NCI-H345 treated with DMSO at 0.1 percent for 48 hours (cell line): Measurements from ENCODE around the gene CASQ2.
A peak's percentile ranks its signal among the peaks of the same experiment; 100 is the strongest.
"Not testable (repeated sequence)": the region's sequence is repeated elsewhere in the genome, so short reads cannot be mapped to it uniquely, and the experiment has no call there.

Experiments
- DNase-seq: peaks from one replicate; lab custom pipeline; 2025; ENCODE audit not compliant: unreplicated experiment; lab: John Stamatoyannopoulos, UW

Gene CASQ2

GRCh38 chr1:115781343-115781742 lies 12.8 kb upstream of the CASQ2 start:
- no peak for DNase-seq

DNA sequence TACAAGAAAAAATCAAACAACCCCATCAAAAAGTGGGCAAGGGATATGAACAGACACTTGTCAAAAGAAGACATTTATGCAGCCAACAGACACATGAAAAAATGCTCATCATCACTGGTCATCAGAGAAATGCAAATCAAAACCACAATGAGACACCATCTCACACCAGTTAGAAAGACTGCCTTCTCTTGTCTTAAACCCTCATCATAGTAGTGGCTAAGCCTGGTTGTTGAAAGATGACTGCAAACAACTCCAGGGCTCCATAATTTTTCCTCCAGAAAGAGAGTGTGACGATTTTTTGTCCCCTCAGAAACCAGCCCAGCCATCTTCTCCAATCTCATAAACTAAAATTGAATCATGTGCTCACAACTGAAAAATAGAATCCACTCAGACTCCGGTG lies 12.1 kb upstream of the CASQ2 start:
- not testable (repeated sequence) for DNase-seq

DNA sequence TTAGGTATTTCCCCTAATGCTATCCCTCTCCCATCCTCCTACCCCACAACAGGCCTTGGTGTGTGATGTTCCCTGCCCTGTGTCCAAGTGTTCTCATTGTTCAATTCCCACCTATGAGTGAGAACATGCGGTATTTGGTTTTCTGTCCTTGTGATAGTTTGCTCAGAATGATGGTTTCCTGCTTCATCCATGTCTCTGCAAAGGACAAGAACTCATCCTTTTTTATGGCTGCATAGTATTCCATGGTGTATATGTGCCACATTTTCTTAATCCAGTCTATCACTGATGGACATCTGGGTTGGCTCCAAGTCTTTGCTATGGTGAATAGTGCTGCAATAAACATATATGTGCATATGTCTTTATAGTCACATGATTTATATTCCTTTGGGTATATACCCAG lies 10.6 kb upstream of the CASQ2 start:
- not testable (repeated sequence) for DNase-seq

- peak; percentile 85 for DNase-seq
Observed at GRCh38 chr1:115771847-115772457, 3.4 kb upstream of the CASQ2 start.

DNA sequence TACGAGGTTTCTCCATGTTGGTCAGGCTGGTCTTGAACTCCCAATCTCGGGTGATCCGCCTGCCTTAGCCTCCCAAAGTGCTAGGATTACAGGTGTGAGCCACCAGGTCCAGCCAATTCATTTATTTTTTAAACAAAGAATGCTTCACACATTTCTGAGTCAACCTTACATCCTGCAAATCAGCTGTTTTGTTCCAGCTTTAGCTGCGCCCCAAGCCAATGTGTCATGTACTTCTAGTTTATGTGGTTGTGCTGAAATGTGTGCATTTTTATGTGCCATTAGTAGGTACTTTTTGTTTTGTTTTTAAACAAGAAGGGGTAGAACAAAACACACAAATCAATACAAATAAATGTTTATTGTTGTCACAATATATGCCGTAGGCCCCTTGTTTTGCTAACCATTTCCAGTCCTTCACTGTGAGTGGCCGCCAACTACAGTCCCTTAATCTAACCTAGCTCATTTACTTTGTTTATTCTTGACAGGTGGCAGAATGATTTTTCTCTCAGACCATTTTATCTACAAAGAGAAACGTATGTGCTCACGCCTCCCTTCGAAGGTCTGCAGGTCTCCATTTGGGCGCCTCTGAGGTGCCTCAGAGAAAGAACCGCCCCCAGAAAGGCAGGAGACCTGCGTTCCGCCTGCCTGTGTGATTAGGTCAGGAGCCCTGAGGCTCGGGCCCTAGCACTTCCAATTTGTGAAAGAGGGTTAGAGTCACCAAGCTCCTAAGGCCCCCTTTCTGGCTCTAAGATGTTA lies 2.8 kb upstream of the CASQ2 start:
- DNase-seq = no peak

DNA sequence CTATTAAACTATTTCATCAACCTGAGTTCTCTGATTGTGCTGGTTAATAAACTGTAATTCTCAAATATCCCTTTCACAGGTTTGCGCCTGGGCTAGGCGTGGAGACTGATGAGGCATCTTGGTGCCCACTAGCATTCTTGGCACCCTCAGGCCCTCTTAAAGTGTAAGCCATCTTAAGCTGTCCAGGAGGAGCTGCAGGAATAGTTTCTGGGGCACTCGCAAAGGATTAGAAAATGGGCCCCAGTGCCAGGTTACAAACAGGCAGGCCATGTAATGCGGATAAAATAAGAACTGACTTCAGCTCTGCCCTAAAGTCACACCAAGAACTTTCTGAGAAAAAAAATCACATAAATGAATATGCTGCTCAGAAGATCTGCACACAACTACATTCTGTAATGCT lies 1.1 kb downstream of the CASQ2 start:
- no peak for DNase-seq

GRCh38 chr1:115765091-115765490 lies 3.4 kb downstream of the CASQ2 start:
- DNase-seq = no peak

DNA sequence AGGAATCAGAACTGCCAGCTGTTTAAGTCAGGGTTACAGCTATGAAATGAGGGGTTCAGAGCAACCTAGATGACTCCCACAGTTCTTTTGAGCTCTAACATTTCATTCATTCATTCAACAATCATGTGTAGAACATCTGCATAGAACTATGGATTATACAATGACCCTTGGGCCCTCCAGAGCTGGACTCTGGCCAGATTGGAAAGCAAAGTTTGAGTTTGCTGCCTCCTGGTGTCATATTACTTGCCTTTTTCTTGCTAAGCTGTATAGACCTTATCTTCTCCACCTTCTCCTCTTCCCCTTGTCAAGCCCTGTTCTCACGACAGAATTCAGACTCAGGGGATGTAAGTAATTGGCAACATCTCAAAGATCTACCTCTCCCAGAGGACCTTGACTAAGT lies 4.0 kb downstream of the CASQ2 start:
- no peak for DNase-seq

DNA sequence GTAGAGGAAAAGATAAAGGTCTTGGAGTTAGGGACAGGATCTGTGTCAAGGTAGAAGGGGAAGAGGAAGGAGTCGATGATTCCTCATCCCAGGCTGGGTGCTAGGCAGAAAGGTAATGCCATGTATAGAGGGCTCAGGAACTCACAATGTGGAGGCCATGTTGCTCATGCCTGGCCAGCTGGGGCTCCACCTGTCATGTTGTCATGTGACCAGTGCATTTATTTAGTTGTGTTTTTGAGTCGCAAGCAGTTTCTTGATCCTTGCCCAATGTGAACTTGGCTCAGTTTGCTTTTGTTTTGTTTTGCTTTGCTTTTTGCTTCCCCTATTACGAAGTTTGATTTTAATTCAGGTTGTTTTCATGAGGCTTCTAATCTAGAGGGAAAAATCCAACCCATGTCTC lies 5.7 kb downstream of the CASQ2 start:
- no peak for DNase-seq

GRCh38 chr1:115761601-115762302 lies 6.8 kb downstream of the CASQ2 start:
- no peak for DNase-seq

DNA sequence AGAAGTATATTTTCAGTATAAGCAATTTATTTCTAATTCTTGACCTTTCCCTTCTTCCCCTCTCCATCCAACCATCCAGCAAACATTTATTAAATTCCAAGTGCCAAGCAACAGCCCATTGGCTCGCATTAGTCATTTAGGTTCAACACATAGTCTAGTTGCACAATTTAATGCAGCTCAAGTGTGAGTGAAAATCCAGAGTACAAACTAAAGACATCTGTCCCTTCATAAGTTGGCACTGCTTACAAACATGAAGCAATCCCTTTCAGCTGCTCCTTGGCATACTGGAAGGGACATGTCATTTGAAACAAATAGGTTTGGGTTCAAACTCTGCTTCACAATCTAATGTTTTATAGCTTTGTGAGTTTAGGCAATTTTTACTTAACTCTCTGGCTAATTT lies 10.7 kb downstream of the CASQ2 start:
- no peak for DNase-seq

DNA sequence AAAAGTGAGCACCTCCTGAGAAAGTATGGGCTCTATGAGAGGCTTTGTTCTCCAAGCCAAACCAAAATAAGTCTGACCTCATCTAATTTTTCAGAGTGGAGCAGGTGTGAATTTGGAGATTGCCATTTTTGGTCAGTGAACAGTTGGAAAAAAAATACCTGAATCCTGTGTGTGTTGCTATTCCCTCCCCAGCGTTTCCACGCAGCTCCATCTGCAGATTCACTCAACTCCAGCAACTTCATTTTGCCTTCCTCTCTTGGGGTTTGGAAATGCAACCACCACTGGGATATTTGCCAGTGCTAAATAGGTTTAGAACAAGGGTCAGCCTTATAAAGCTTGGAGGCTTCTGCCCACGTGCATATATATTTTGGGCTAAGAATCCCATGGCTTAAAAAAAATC lies 11.2 kb downstream of the CASQ2 start:
- DNase-seq = no peak

DNA sequence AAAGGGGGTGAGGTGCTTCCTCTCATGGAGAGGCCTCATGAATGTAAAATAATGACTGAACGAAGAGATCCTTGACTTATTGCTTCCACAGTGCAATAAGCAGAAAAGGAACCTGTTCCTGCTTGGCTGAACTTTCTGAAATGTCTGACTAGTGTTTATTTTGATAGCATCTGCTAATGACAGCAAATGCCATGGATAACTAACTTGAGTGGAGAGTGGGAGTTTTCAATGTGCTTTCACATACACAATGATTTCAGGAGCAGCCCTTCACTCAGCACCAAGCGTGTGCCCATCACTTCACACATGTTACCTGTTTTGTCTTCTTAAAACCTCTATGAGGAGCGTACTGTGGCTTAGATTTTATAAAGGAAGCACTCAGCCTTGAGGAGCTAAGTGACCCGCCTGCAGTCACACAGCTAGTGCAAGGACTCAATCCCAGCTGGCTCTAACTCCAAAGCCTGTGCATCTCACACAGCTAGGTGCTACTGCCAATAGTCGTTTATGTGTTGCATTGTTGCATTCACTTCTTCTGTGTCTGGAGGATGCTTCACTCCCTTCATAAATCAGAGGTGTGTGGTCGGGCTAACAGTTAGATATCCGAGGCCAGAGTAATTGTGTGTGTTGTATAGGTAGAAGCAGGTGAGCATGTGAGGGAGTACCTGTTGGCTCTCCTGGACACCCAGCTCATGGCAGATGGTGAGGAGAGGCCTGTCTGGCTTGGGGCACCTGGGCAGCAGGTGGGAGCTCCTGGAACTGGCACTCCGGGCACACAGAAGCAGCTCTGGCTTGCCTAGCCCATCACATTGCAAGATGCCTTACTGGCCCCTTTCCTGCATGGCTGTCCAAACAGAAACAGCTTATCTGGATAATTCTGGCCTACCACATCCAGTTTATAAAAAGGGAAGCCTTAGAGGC lies 12.8 kb downstream of the CASQ2 start:
- DNase-seq = no peak

DNA sequence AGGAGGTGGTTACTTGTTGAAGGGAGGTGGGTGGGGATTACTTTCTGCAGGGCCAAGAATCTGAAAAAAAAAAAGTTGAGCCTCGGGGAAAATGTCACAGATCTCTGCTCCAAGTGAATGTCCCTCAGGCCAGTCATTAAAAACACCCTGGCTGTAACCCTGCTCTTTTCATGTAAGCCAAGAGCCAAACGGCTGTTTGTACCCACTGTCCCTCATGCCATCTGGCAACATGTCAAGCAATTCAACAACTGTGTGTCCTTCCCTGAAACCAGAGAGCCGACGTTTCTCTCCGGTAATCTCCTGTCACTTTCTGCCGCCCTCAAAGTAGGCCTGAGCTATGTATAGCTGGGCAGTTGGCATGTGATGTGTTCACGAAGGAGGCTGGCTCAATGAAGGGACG lies 14.7 kb downstream of the CASQ2 start:
- DNase-seq = no peak

GRCh38 chr1:115753361-115753760 lies 15.2 kb downstream of the CASQ2 start:
- no peak for DNase-seq

DNA sequence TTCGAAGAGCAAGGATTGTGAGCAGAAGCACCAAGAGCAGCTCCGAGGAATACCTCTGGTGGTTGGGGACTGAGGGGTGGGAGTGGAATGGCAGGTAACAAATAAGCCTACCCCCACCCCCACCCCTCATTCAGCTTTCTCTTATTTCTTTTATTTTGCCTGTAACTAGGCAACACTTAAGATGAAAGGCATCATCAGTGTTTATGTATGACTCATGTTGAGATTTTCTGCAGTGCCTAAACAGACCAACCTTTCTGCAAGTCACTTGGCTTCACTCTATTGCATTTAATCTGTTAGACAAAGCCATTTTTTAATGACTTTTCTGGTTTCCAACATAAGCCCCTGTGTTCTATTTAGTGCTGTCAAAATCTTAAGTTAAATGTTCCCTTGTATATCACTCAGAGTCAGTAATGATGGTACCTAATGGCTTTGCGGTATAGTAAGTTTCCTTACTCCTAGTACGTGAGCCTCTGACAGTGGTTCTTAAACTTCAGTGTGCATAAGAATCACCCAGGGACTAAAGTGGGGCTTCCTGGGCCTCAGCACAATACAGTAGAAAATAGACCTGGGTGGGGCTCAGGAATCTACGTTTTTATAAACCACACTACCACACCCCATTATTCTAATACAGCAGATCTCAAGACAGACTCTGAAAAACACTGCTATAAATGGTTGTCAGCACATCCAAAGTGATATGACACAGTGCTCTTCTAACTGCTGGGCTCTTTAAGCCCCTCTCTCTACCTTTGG lies 19.9 kb downstream of the CASQ2 start:
- no peak for DNase-seq

GRCh38 chr1:115746021-115746690 lies 22.4 kb downstream of the CASQ2 start:
- DNase-seq = no peak

- no peak for DNase-seq
Observed at GRCh38 chr1:115744646-115745275, 23.8 kb downstream of the CASQ2 start.

DNA sequence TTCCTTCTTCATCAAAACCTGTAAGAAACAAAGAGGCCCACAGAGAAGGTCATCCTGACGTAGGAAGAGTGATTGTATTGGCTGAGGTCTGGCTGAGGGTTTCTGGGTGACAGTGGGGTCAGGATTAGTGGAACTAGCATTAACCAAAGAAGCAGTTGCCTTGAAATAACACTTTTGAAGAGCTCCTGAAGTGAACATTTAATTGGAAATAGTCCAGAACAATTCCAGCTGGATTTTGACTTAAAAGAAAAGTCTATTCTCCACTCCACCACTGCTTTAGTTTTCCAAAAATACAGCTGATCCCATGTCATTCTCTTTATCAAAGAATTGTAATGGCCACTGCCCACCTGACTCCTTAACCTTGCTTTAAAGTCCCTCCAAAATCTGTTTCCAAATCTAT lies 27.7 kb downstream of the CASQ2 start:
- no peak for DNase-seq

- no peak for DNase-seq
Observed at GRCh38 chr1:115732316-115732715, 36.2 kb downstream of the CASQ2 start.
